Measurements from ENCODE around the gene ETV6. TPM values are rescaled to one million over a fixed set of nuclear protein-coding genes. Genes with fewer than 3 reads are reported as not detected.

The ETV6 gene
- total and polyA plus RNA-seq, 9 of the 15 experiments (the other 6 are each of a cell fraction or from before 2014, with no cell fraction given), result 0.81 to 12.7 (median 4.1) TPM

DNA sequence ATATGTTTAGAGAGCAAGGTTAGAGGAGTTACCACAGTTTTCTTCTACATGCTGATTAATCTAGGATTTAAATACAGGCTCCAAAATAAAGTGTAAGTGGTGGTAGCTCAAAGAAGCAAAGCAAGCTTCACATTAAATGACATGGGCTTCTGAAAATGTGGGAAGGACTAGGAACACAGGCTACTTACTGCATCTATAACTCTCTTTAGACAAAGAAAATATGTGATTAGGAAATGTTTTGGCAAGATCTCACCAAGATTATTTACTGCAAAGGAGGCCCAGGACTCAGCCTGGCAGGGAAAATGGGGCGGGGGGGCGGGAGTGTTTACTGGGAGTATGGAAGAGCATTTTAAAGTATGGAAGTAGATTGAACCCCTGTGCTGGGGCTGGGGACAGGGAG, 39.4 kb downstream of the ETV6 start:
- H4K20me1 ChIP-seq (replicated peaks; ENCODE audit: control insufficient read depth, insufficient read depth, low read length), result no peaks in the 10 kb centered on the region
- no peaks in the 10 kb centered on the region for H3K36me3 ChIP-seq (ENCODE audit: control insufficient read depth, insufficient read depth, low read length)
- DNase-seq (ENCODE audit: extremely low read depth in 1 of 4, low spot score in 3 of 4) (no peak), ATAC-seq (no peak), FAIRE-seq (no peak)
- intact Hi-C loops (cut with micrococcal nuclease), result no loop called here
- ChIA-PET CTCF (ENCODE audit: low intra/inter-chr PET ratio) (no interaction called here), POLR2A (no interaction called here)
- no peaks in the 10 kb centered on the region for H3K9me3 ChIP-seq (replicated peaks; ENCODE audit: control insufficient read depth, insufficient read depth, low read depth, low read length)
- 66% methylated on average over 2 of the region's 2 CpGs for WGBS (ENCODE audit: insufficient coverage, low coverage, missing lambda C conversion rate)
- H3K79me2 ChIP-seq (ENCODE audit: control insufficient read depth, insufficient read depth, low read length), result peaks cover 4% of the 10 kb centered on the region; the same call in 2 of the 3 replicates
- no peak overlapping the region for H2AFZ ChIP-seq (ENCODE audit: low read depth, low read length)
- H3K4me1 ChIP-seq (replicated peaks in 1 of 2; ENCODE audit: control insufficient read depth in 2 of 2, insufficient read depth in 2 of 2, low read length in 2 of 2), result no peaks in the 10 kb centered on the region
- H3K27me3 ChIP-seq (ENCODE audit: control insufficient read depth in 2 of 2, insufficient read depth in 2 of 2, low read length in 2 of 2), result no peaks in the 10 kb centered on the region
- no peak overlapping the region for H3K4me2 ChIP-seq (ENCODE audit: insufficient read depth, low read length)
- TF ChIP-seq PHB (CRISPR knock-in tag; IDR thresholded peaks at IDR 0.05) (no peak), EWSR1 (IDR thresholded peaks at IDR 0.05; ENCODE audit: borderline replicate concordance, low read depth, partially characterized antibody) (no peak), NEUROD1 (IDR thresholded peaks at IDR 0.05; ENCODE audit: borderline replicate concordance, low read depth, low read length, partially characterized antibody) (no peak), TGIF2 (CRISPR knock-in tag; IDR thresholded peaks at IDR 0.05) (no peak), GABPA (tag; conservative IDR thresholded peaks at IDR 0.05; ENCODE audit: low read depth) (no peak), DNMT1 (IDR thresholded peaks at IDR 0.05) (no peak), TRIM28 (IDR thresholded peaks at IDR 0.05) (no peak), ZNF316 (IDR thresholded peaks at IDR 0.05) (no peak), BRD4 (IDR thresholded peaks at IDR 0.05) (no peak), CREB1 (IDR thresholded peaks at IDR 0.05) (no peak), CREB1 (CRISPR knock-in tag; IDR thresholded peaks at IDR 0.05) (no peak), ZNF311 (CRISPR knock-in tag; IDR thresholded peaks at IDR 0.05) (no peak)
- TF ChIP-seq, protein P1, sequence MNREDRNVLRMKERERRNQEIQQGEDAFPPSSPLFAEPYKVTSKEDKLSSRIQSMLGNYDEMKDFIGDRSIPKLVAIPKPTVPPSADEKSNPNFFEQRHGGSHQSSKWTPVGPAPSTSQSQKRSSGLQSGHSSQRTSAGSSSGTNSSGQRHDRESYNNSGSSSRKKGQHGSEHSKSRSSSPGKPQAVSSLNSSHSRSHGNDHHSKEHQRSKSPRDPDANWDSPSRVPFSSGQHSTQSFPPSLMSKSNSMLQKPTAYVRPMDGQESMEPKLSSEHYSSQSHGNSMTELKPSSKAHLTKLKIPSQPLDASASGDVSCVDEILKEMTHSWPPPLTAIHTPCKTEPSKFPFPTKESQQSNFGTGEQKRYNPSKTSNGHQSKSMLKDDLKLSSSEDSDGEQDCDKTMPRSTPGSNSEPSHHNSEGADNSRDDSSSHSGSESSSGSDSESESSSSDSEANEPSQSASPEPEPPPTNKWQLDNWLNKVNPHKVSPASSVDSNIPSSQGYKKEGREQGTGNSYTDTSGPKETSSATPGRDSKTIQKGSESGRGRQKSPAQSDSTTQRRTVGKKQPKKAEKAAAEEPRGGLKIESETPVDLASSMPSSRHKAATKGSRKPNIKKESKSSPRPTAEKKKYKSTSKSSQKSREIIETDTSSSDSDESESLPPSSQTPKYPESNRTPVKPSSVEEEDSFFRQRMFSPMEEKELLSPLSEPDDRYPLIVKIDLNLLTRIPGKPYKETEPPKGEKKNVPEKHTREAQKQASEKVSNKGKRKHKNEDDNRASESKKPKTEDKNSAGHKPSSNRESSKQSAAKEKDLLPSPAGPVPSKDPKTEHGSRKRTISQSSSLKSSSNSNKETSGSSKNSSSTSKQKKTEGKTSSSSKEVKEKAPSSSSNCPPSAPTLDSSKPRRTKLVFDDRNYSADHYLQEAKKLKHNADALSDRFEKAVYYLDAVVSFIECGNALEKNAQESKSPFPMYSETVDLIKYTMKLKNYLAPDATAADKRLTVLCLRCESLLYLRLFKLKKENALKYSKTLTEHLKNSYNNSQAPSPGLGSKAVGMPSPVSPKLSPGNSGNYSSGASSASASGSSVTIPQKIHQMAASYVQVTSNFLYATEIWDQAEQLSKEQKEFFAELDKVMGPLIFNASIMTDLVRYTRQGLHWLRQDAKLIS (CRISPR knock-in tag; IDR thresholded peaks at IDR 0.05), result no peak
- TF ChIP-seq, protein P2, sequence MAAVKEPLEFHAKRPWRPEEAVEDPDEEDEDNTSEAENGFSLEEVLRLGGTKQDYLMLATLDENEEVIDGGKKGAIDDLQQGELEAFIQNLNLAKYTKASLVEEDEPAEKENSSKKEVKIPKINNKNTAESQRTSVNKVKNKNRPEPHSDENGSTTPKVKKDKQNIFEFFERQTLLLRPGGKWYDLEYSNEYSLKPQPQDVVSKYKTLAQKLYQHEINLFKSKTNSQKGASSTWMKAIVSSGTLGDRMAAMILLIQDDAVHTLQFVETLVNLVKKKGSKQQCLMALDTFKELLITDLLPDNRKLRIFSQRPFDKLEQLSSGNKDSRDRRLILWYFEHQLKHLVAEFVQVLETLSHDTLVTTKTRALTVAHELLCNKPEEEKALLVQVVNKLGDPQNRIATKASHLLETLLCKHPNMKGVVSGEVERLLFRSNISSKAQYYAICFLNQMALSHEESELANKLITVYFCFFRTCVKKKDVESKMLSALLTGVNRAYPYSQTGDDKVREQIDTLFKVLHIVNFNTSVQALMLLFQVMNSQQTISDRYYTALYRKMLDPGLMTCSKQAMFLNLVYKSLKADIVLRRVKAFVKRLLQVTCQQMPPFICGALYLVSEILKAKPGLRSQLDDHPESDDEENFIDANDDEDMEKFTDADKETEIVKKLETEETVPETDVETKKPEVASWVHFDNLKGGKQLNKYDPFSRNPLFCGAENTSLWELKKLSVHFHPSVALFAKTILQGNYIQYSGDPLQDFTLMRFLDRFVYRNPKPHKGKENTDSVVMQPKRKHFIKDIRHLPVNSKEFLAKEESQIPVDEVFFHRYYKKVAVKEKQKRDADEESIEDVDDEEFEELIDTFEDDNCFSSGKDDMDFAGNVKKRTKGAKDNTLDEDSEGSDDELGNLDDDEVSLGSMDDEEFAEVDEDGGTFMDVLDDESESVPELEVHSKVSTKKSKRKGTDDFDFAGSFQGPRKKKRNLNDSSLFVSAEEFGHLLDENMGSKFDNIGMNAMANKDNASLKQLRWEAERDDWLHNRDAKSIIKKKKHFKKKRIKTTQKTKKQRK (IDR thresholded peaks at IDR 0.05; ENCODE audit: borderline replicate concordance, low read depth, low read length), result no peak
- no peak overlapping the region for H3K4me3 ChIP-seq
- no peaks in the 10 kb centered on the region for H3K9me1 ChIP-seq (ENCODE audit: control insufficient read depth, insufficient read depth, low read length)
- H3K9ac ChIP-seq (ENCODE audit: insufficient read depth in 1 of 2, low read depth in 2 of 2, low read length in 2 of 2), result no peak overlapping the region
- in situ Hi-C loops (cut with MboI), result no loop called here
- no peak overlapping the region for H3K27ac ChIP-seq (ENCODE audit: extremely low read depth, low read depth, low read length)
- no TSS peak for BruUV-seq (replicated peaks)
